ENCODE results near the gene MERTK. TPM values are rescaled to one million over a fixed set of nuclear protein-coding genes. Genes with fewer than 3 reads are reported as not detected.
A peak's percentile ranks its signal among the peaks of the same experiment; 100 is the strongest.

Gene MERTK
- total and polyA plus RNA-seq, 11 donors = 1.9 to 15.2 (median 4.7) TPM

DNA sequence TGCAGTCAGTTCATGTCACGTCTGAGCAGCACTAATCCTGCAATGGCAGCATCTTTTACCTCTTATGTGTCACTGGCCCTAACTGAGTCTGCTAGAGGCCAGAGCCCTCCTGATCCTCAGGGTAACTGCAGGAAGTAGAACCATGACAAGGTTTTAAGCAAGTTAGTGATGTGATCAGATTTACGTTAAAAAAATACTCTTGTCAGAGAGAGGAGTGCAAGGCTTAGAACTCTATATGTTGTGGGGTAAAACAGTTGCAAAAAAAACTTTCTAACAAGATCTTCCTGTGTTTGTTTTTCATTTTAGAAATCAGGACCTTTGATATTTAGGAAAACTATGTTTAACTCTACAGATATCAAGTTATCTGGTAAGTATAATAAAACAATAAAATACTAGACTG lies 161.3 kb downstream of the MERTK start:
- no peak for TF ChIP-seq POLR2A (IDR thresholded peaks at IDR 0.05)
- TF ChIP-seq CTCF (IDR thresholded peaks at IDR 0.05) = no peak
- Histone ChIP-seq H3K4me1 (peaks cover 5 to 45% (median 24%) of the 10 kb centered on the region in 12 donors), H3K4me3 (no peak overlapping the region), H3K27me3 (no peaks in the 10 kb centered on the region), H3K9me3 (no peaks in the 10 kb centered on the region), H3K27ac (peak overlapping the region in 1 of 12 donors; percentile 12), H3K36me3 (peaks cover 0 to 54% (median 44%) of the 10 kb centered on the region in 9 donors)
- WGBS, 4 donors = 89 to 98% (median 92%) methylated on average over 2 of the region's 2 CpGs
- ATAC-seq (no peak), DNase-seq (no peak)
- intact Hi-C loops (cut with DNase I) = loop anchor here in 6 of 10 donors (5.0 to 10.0 kb wide), 3 partner anchors 193 to 215 kb away; partner anchors contain the start of genes ZC3H8 (in 3 of the 6) and ZC3H6 (in 2 of the 6)

DNA sequence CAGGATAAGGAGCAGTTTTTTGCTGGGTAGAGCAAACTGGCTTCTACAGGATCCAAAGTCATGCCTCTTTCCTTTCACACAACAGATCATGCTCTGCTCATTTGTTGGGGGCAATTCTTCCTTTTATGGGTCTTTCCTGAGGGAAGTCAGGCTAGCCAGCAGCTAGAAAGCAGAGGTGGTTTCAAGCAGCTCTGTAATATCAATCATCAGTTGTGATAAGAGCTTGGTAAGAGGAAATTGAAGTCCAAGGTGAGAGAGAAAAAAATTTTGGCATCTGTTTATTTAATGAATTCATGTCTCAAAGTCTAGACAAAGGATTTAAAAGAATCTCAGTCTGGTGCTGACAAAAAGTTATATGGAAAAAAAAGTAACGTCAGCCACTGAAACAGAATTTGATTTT lies 162.9 kb downstream of the MERTK start:
- Histone ChIP-seq H3K4me3 (no peak overlapping the region), H3K27me3 (no peaks in the 10 kb centered on the region), H3K4me1 (peaks cover 5 to 54% (median 23%) of the 10 kb centered on the region in 12 donors), H3K36me3 (peaks cover 0 to 70% (median 60%) of the 10 kb centered on the region in 9 donors), H3K9me3 (no peaks in the 10 kb centered on the region), H3K27ac (peak overlapping the region in 2 of 12 donors; percentile 6 to 17)
- 59 to 73% (median 69%) methylated on average over 1 of the region's 1 CpG for WGBS, 4 donors
- ATAC-seq = no peak
- intact Hi-C loops (cut with DNase I) = no loop called here
- TF ChIP-seq POLR2A (IDR thresholded peaks at IDR 0.05) (no peak), CTCF (IDR thresholded peaks at IDR 0.05) (no peak)
- no peak for DNase-seq

- ATAC-seq (no peak), DNase-seq (no peak)
- WGBS, 4 donors = 83 to 92% (median 88%) methylated on average over 2 of the region's 2 CpGs
- H3K4me3 ChIP-seq = no peak overlapping the region
- TF ChIP-seq CTCF (IDR thresholded peaks at IDR 0.05) (no peak), POLR2A (IDR thresholded peaks at IDR 0.05) (no peak)
- no peaks in the 10 kb centered on the region for H3K27me3 ChIP-seq
- H3K9me3 ChIP-seq = no peaks in the 10 kb centered on the region
- H3K27ac ChIP-seq = peak overlapping the region in 2 of 12 donors; percentile 5 to 17
- intact Hi-C loops (cut with DNase I) = no loop called here
- H3K4me1 ChIP-seq = peaks cover 5 to 49% (median 18%) of the 10 kb centered on the region in 12 donors
- H3K36me3 ChIP-seq = peaks cover 0 to 75% (median 65%) of the 10 kb centered on the region in 9 donors
Observed at GRCh38 chr2:112061840-112062239, 163.4 kb downstream of the MERTK start.

GRCh38 chr2:112062894-112063293 lies 164.5 kb downstream of the MERTK start:
- ATAC-seq (no peak), DNase-seq (no peak)
- no peak overlapping the region for H3K4me3 ChIP-seq
- peaks cover 0 to 86% (median 76%) of the 10 kb centered on the region in 9 donors for H3K36me3 ChIP-seq
- no peak for TF ChIP-seq CTCF (IDR thresholded peaks at IDR 0.05)
- no peak for TF ChIP-seq POLR2A (IDR thresholded peaks at IDR 0.05)
- 96 to 100% (median 99%) methylated on average over 1 of the region's 1 CpG for WGBS, 4 donors
- H3K27me3 ChIP-seq = no peaks in the 10 kb centered on the region
- peaks cover 0 to 38% (median 9%) of the 10 kb centered on the region in 12 donors for H3K4me1 ChIP-seq
- no peak overlapping the region for H3K27ac ChIP-seq
- H3K9me3 ChIP-seq = no peaks in the 10 kb centered on the region
- intact Hi-C loops (cut with DNase I) = no loop called here
